SK-N-SH (cell line): ENCODE results near the gene BCL6. TPM values are rescaled to one million over a fixed set of nuclear protein-coding genes. Genes with fewer than 3 reads are reported as not detected.

Experiments
- CTCF ChIA-PET: fragments of 300-600, 350-600 bp; formaldehyde crosslinking; extraction: SDS; loops from one replicate; lab custom pipeline; 2021; lab: Yijun Ruan, JAX
- POLR2A ChIA-PET: fragments of 350-600 bp; sonication (Branson Sonifier 250); formaldehyde crosslinking; extraction: SDS; loops from one replicate; lab custom pipeline; 2020; ENCODE audit warnings: antibody characterized with exemption, inconsistent platforms; lab: Yijun Ruan, JAX
- DNase-seq: peaks from one replicate; pipeline ENCODE4 v3.0.0; 2012
- H2AFZ ChIP-seq: fragments of 200-600 bp; sonication (generic); 2 replicates; pipeline ENCODE4 v1.8.1; 2016; ENCODE audit warnings: antibody characterized with exemption, mild to moderate bottlenecking, low read depth
- H3F3A ChIP-seq: fragments of 200-600 bp; sonication (generic); replicated peaks from 2 replicates; pipeline ENCODE3; 2016; ENCODE audit warnings: antibody characterized with exemption, mild to moderate bottlenecking; ENCODE audit not compliant: insufficient read depth
- H3K27ac ChIP-seq, 2 experiments: fragments of 200-500 bp in 1 of 2; fragments of 200-600 bp in 1 of 2; sonication (Bioruptor generic) in 1 of 2; sonication (generic), shearing (Covaris generic) in 1 of 2; 2 replicates each; pipeline versions ENCODE4 v1.5.1 to v1.6.1; 2014 to 2016; ENCODE audit warnings: low read depth in 2 of 2, inconsistent platforms in 1 of 2, low read length in 1 of 2, mild to moderate bottlenecking in 1 of 2, mixed read lengths in 1 of 2
- H3K27me3 ChIP-seq: fragments of 200-600 bp; sonication (generic), shearing (Covaris generic); 2 replicates; pipeline ENCODE4 v1.6.1; 2016; ENCODE audit warnings: mixed run types; ENCODE audit not compliant: insufficient read depth
- H3K36me3 ChIP-seq, 2 experiments: fragments of 200-500 bp in 1 of 2; fragments of 200-600 bp in 1 of 2; sonication (Bioruptor generic) in 1 of 2; sonication (generic) in 1 of 2; replicated peaks in 1 of 2; 2 replicates each; pipeline versions ENCODE3 to v1.5.1; 2014 to 2016; ENCODE audit warnings: low read length in 1 of 2, mild to moderate bottlenecking in 1 of 2; ENCODE audit not compliant: insufficient read depth in 2 of 2, control insufficient read depth in 1 of 2
- H3K4me1 ChIP-seq, 2 experiments: fragments of 200-500 bp in 1 of 2; fragments of 200-600 bp in 1 of 2; sonication (Bioruptor generic) in 1 of 2; sonication (generic), shearing (Covaris generic) in 1 of 2; 2 replicates each; pipeline versions ENCODE4 v1.5.1 to v1.6.1; 2014 to 2016; ENCODE audit warnings: low read depth in 1 of 2, low read length in 1 of 2, mixed run types in 1 of 2; ENCODE audit not compliant: insufficient read depth in 2 of 2, control insufficient read depth in 1 of 2
- H3K4me2 ChIP-seq: fragments of 200-600 bp; sonication (generic), shearing (Covaris generic); 2 replicates; pipeline ENCODE4 v1.6.1; 2017; ENCODE audit warnings: mixed run types
- H3K4me3 ChIP-seq, 2 experiments: fragments of 200-500 bp in 1 of 2; fragments of 200-600 bp in 1 of 2; sonication (Bioruptor generic) in 1 of 2; sonication (generic), shearing (Covaris generic) in 1 of 2; 2 replicates each; pipeline versions ENCODE4 v1.5.1 to v1.8.1; 2014 to 2016; ENCODE audit warnings: low read depth in 2 of 2, inconsistent platforms in 1 of 2, low read length in 1 of 2, mild to moderate bottlenecking in 1 of 2, mixed read lengths in 1 of 2, moderate library complexity in 1 of 2
- H3K79me2 ChIP-seq: fragments of 200-600 bp; sonication (generic); 2 replicates; pipeline ENCODE4 v1.8.1; 2017; ENCODE audit warnings: mild to moderate bottlenecking; ENCODE audit not compliant: insufficient read depth
- H3K9ac ChIP-seq: fragments of 200-600 bp; sonication (generic); 2 replicates; pipeline ENCODE4 v1.6.1; 2017; ENCODE audit warnings: mixed run types
- H3K9me2 ChIP-seq: fragments of 200-600 bp; sonication (generic); 2 replicates; pipeline ENCODE4 v1.6.1; 2017; ENCODE audit warnings: mixed run types
- H3K9me3 ChIP-seq: fragments of 200-600 bp; sonication (generic); 2 replicates; pipeline ENCODE4 v1.6.1; 2017; ENCODE audit warnings: mixed run types, mild to moderate bottlenecking, moderate library complexity
- H4K20me1 ChIP-seq: fragments of 200-600 bp; sonication (generic); 2 replicates; pipeline ENCODE4 v1.6.1; 2017; ENCODE audit warnings: mild to moderate bottlenecking, mixed run types; ENCODE audit not compliant: insufficient read depth
- CHD2 ChIP-seq: fragments of 150-350 bp; IDR thresholded peaks from 2 replicates; pipeline ENCODE4 v1.6.1; 2018; ENCODE audit warnings: low read length; ENCODE audit not compliant: partially characterized antibody
- CTCF ChIP-seq: fragments of 200-600 bp; sonication (generic); IDR thresholded peaks from 2 replicates; pipeline ENCODE4 v1.6.1; 2017; ENCODE audit warnings: antibody characterized with exemption, mild to moderate bottlenecking, moderate library complexity
- FOXJ3 ChIP-seq: sonication (generic); formaldehyde crosslinking; IDR thresholded peaks from 2 replicates; pipeline ENCODE4 v1.5.1; 2020; ENCODE audit warnings: mild to moderate bottlenecking, missing genetic modification reagents
- GATA2 ChIP-seq: sonication (generic); formaldehyde crosslinking; IDR thresholded peaks from 2 replicates; pipeline ENCODE4 v1.5.0; 2020; ENCODE audit warnings: mild to moderate bottlenecking, missing genetic modification reagents
- IRF3 ChIP-seq: fragments of 150-350 bp; IDR thresholded peaks from 2 replicates; pipeline ENCODE4 v1.6.1; 2016; ENCODE audit warnings: mild to moderate bottlenecking, low read depth, low read length
- MAX ChIP-seq: IDR thresholded peaks from 2 replicates; pipeline ENCODE4 v1.4.0; 2012; ENCODE audit warnings: low read depth
- MXI1 ChIP-seq: IDR thresholded peaks from 2 replicates; pipeline ENCODE4 v1.6.1; 2012; ENCODE audit warnings: mild to moderate bottlenecking, low read depth, low read length, improper control_type of control experiment
- RCOR1 ChIP-seq: fragments of 150-350 bp; IDR thresholded peaks from 2 replicates; pipeline ENCODE4 v1.6.1; 2017; ENCODE audit warnings: antibody characterized with exemption, low read length
- TAF1 ChIP-seq: IDR thresholded peaks from 2 replicates; pipeline ENCODE4 v1.6.1; 2012; ENCODE audit warnings: low read depth, mild to moderate bottlenecking, low read length, moderate library complexity, borderline replicate concordance
- TCF12 ChIP-seq: IDR thresholded peaks from 2 replicates; pipeline ENCODE4 v1.4.0; 2012
- TEAD4 ChIP-seq: IDR thresholded peaks from 2 replicates; pipeline ENCODE4 v1.4.0; 2012; ENCODE audit warnings: mild to moderate bottlenecking, borderline replicate concordance; ENCODE audit not compliant: insufficient read depth
- YY1 ChIP-seq: IDR thresholded peaks from 2 replicates; pipeline ENCODE4 v1.4.0; 2012; ENCODE audit warnings: low read depth, mild to moderate bottlenecking
- WGBS: methylation state at CpG from one replicate; pipeline ENCODE4 v1.1.6; 2017; ENCODE audit warnings: low lambda C conversion rate; 5-methylcytosine and 5-hydroxymethylcytosine counted together
- polyA plus RNA-seq, 3 experiments: library from polyadenylated mRNA; depleted of rRNA; stranded (reverse); fragments of >200 nt; gene quantifications; 2 replicates each; pipeline ENCODE4 v1.2.3, GENCODE V29; 2012
- TF ChIP-seq, protein P1 (sequence below): IDR thresholded peaks from 2 replicates; pipeline ENCODE4 v1.4.0; 2012; ENCODE audit warnings: low read depth, borderline replicate concordance

BCL6 gene
- polyA plus RNA-seq, 1 of the 3 experiments (the other 2 are of a cell fraction) = 13.8 TPM

DNA sequence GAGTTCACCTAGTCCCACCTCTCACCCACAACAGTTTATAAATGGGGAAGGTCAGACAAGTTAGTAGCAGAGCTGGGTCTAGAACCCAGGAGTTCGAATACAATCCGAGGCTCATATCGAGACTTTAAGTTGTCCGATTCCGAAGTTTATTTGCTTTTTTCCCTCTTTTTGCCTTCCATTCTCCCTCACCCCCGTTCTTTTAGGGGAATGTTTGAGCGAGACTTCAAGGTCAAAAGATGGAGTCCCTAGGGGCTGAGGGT, 7.3 kb downstream of the BCL6 start:
- H3K4me3 ChIP-seq = peak overlapping the region; percentile 51 to 94
- H3K27me3 ChIP-seq = no peaks in the 10 kb centered on the region
- H3K79me2 ChIP-seq = peaks cover 82% of the 10 kb centered on the region
- peaks cover 7 to 18% of the 10 kb centered on the region in 2 experiments for H3K36me3 ChIP-seq
- H2AFZ ChIP-seq = peak overlapping the region; percentile 86
- H3K4me1 ChIP-seq = peaks cover 31 to 32% of the 10 kb centered on the region in 2 experiments; a peak in 3 of 4 replicates
- POLR2A ChIA-PET = no interaction called here
- no peak for DNase-seq
- peaks cover 17% of the 10 kb centered on the region; the same call in 1 of the 2 replicates for H4K20me1 ChIP-seq
- TF ChIP-seq YY1 = no peak
- no peak for TF ChIP-seq TCF12
- no peaks in the 10 kb centered on the region for H3K9me3 ChIP-seq
- H3K27ac ChIP-seq = peak overlapping the region; percentile 50 to 97
- peak overlapping the region; percentile 93 for H3K9ac ChIP-seq
- peak overlapping the region; percentile 93 for H3K4me2 ChIP-seq
- WGBS = 2% methylated on average over 7 of the region's 7 CpGs
- H3K9me2 ChIP-seq = no peaks in the 10 kb centered on the region
- CTCF ChIA-PET = interaction anchor here (0.7 to 6.3 kb wide), 13 partner anchors 9 to 1538 kb away, joined by 3 to 137 read pairs (median 5); no protein-coding TSS in a partner anchor
- peaks cover 28% of the 10 kb centered on the region for H3F3A ChIP-seq

DNA sequence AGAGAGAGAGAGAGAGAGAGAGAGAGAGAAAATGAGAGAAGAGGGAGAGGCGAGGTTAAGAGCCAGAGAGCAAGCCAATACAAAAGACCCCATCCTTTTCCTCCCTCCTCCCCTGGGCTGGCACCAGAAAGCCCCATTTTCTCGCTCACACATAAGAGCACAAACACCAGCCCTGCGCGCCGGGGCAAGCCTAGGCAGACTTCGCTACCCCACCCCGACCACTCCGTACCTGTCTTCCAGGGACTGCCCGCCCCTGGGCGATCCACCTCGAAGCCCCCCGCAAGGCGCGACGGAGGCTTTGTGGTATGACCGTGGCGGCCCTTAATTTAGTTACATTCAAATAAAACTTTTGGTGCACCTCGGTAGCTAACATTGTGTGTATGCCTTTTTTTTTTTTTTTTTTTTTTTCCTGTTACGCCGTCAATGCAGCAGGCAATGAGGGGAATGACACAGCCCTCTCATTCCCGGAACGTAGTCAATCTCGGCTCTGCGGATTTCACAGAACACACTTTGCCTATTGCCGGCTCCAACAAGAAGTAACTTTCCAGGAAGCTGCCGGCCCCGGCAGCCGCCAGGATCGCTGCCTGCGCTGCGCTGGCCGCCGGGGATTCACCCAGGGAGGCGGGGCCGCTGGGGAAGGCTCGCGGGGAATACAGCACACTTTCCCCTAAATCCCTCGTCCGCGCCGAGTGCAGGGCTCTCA, 7.7 kb downstream of the BCL6 start:
- peak overlapping the region; percentile 51 to 94 for H3K4me3 ChIP-seq
- DNase-seq = peak; percentile 41
- POLR2A ChIA-PET = no interaction called here

More for the DNA sequence above, 7.7 kb downstream of the BCL6 start:
- peak overlapping the region; percentile 93 for H3K9ac ChIP-seq
- peak overlapping the region; percentile 93 for H3K4me2 ChIP-seq
- H3K27ac ChIP-seq = peak overlapping the region in 1 of 2 experiments; percentile 97
- TF ChIP-seq FOXJ3 = no peak
- TF ChIP-seq MXI1 = no peak
- TF ChIP-seq RCOR1 = no peak
- no peak for TF ChIP-seq YY1
- TF ChIP-seq CTCF = no peak
- TF ChIP-seq TEAD4 = no peak
- TF ChIP-seq IRF3 = no peak
- no peak for TF ChIP-seq TAF1
- peak; percentile 36; the same call in 1 of the 2 replicates for TF ChIP-seq MAX
- TF ChIP-seq, protein P1, sequence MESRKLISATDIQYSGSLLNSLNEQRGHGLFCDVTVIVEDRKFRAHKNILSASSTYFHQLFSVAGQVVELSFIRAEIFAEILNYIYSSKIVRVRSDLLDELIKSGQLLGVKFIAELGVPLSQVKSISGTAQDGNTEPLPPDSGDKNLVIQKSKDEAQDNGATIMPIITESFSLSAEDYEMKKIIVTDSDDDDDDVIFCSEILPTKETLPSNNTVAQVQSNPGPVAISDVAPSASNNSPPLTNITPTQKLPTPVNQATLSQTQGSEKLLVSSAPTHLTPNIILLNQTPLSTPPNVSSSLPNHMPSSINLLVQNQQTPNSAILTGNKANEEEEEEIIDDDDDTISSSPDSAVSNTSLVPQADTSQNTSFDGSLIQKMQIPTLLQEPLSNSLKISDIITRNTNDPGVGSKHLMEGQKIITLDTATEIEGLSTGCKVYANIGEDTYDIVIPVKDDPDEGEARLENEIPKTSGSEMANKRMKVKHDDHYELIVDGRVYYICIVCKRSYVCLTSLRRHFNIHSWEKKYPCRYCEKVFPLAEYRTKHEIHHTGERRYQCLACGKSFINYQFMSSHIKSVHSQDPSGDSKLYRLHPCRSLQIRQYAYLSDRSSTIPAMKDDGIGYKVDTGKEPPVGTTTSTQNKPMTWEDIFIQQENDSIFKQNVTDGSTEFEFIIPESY = 0 out of 2 replicates have a peak, but pooled peaks have one; percentile 25
- TF ChIP-seq CHD2 = no peak
- no peak for TF ChIP-seq GATA2 (CRISPR knock-in tag)
- TF ChIP-seq, all 33 proteins: peak for 2
- WGBS = 22% methylated on average over 34 of the region's 41 CpGs
- CTCF ChIA-PET = interaction anchor here (0.7 to 6.3 kb wide), 12 partner anchors 8 to 1538 kb away, joined by 3 to 137 read pairs (median 5); partner anchors contain the start of gene BCL6
- no peaks in the 10 kb centered on the region for H3K27me3 ChIP-seq
- H3K9me2 ChIP-seq = no peaks in the 10 kb centered on the region
- peaks cover 28% of the 10 kb centered on the region for H3F3A ChIP-seq
- H3K9me3 ChIP-seq = no peaks in the 10 kb centered on the region
- peaks cover 29 to 31% of the 10 kb centered on the region in 2 experiments; a peak in 3 of 4 replicates for H3K4me1 ChIP-seq
- peaks cover 77% of the 10 kb centered on the region for H3K79me2 ChIP-seq
- peak overlapping the region; percentile 86 for H2AFZ ChIP-seq
- H3K36me3 ChIP-seq = peaks cover 12 to 23% of the 10 kb centered on the region in 2 experiments
- peaks cover 17% of the 10 kb centered on the region; the same call in 1 of the 2 replicates for H4K20me1 ChIP-seq
